Measurements from ENCODE around the gene CTIF. TPM values are rescaled to one million over a fixed set of nuclear protein-coding genes. Genes with fewer than 3 reads are reported as not detected.
A peak's percentile ranks its signal among the peaks of the same experiment; 100 is the strongest.

CTIF gene
- polyA plus RNA-seq, 1 experiment, result 40.2 TPM

- no peaks in the 10 kb centered on the region for H3K27me3 ChIP-seq (ENCODE audit: control insufficient read depth, insufficient read depth, low read length)
- no peak overlapping the region for H3K4me3 ChIP-seq (ENCODE audit: low read depth, low read length)
- DNase-seq (ENCODE audit: low read depth, low spot score), result no peak
- TF ChIP-seq, protein P1, sequence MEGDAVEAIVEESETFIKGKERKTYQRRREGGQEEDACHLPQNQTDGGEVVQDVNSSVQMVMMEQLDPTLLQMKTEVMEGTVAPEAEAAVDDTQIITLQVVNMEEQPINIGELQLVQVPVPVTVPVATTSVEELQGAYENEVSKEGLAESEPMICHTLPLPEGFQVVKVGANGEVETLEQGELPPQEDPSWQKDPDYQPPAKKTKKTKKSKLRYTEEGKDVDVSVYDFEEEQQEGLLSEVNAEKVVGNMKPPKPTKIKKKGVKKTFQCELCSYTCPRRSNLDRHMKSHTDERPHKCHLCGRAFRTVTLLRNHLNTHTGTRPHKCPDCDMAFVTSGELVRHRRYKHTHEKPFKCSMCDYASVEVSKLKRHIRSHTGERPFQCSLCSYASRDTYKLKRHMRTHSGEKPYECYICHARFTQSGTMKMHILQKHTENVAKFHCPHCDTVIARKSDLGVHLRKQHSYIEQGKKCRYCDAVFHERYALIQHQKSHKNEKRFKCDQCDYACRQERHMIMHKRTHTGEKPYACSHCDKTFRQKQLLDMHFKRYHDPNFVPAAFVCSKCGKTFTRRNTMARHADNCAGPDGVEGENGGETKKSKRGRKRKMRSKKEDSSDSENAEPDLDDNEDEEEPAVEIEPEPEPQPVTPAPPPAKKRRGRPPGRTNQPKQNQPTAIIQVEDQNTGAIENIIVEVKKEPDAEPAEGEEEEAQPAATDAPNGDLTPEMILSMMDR (IDR thresholded peaks at IDR 0.05; ENCODE audit: low read depth, low read length), result no peak
- POLR2A ChIA-PET, result no interaction called here
- CTCF ChIA-PET, result interaction anchor here (0.9 kb wide), 1 partner anchor 105 kb away, joined by 5 read pairs; no protein-coding TSS in a partner anchor
- no peaks in the 10 kb centered on the region; the same call in 1 of the 2 replicates for H3K9me3 ChIP-seq (ENCODE audit: control insufficient read depth, insufficient read depth, low read length)
- no peak overlapping the region for H3K27ac ChIP-seq (ENCODE audit: low read depth, low read length)
Observed at GRCh38 chr18:48581206-48581605, 42.4 kb downstream of the CTIF start.

GRCh38 chr18:48581941-48582340 lies 43.1 kb downstream of the CTIF start:
- TF ChIP-seq, protein P1 (IDR thresholded peaks at IDR 0.05; ENCODE audit: low read depth, low read length), result no peak
- H3K27ac ChIP-seq (ENCODE audit: low read depth, low read length), result no peak overlapping the region
- ChIA-PET CTCF (no interaction called here), POLR2A (no interaction called here)
- H3K9me3 ChIP-seq (ENCODE audit: control insufficient read depth, insufficient read depth, low read length), result no peaks in the 10 kb centered on the region
- no peak for DNase-seq (ENCODE audit: low read depth, low spot score)
- no peak overlapping the region for H3K4me3 ChIP-seq (ENCODE audit: low read depth, low read length)
- no peaks in the 10 kb centered on the region for H3K27me3 ChIP-seq (ENCODE audit: control insufficient read depth, insufficient read depth, low read length)

GRCh38 chr18:48582946-48583345 lies 44.1 kb downstream of the CTIF start:
- DNase-seq (ENCODE audit: low read depth, low spot score), result no peak

DNA sequence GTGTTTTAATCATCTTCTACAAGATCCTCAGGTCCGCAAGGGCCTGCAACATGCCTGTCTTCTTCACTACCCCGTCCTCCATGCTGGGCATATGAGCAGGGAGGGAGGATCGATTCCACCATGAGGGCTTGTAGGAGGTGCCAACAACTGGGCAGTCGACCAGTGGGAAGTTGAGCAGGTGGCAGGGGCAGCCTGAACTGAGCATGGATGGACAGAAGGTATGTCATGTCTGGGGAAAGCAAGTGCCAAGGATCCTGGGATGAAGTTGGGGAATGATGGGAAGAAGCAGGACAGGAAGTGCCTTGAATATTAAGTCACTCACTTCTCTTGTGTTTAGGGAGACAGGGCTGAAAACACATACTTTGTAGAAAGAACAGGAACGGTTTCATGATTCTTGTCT lies 44.7 kb downstream of the CTIF start:
- CTCF ChIA-PET, result no interaction called here
- Histone ChIP-seq H3K27me3 (ENCODE audit: control insufficient read depth, insufficient read depth, low read length) (no peaks in the 10 kb centered on the region), H3K9me3 (ENCODE audit: control insufficient read depth, insufficient read depth, low read length) (no peaks in the 10 kb centered on the region), H3K4me3 (ENCODE audit: low read depth, low read length) (no peak overlapping the region), H3K27ac (ENCODE audit: low read depth, low read length) (no peak overlapping the region)
- no peak for DNase-seq (ENCODE audit: low read depth, low spot score)
- POLR2A ChIA-PET, result no interaction called here
- TF ChIP-seq, protein P1 (IDR thresholded peaks at IDR 0.05; ENCODE audit: low read depth, low read length), result no peak

More at GRCh38 chr18:48582946-48583345, 44.1 kb downstream of the CTIF start:
- ChIA-PET CTCF (no interaction called here), POLR2A (no interaction called here)
- no peak overlapping the region for H3K27ac ChIP-seq (ENCODE audit: low read depth, low read length)
- TF ChIP-seq, protein P1 (IDR thresholded peaks at IDR 0.05; ENCODE audit: low read depth, low read length), result no peak
- H3K9me3 ChIP-seq (ENCODE audit: control insufficient read depth, insufficient read depth, low read length), result no peaks in the 10 kb centered on the region
- H3K27me3 ChIP-seq (ENCODE audit: control insufficient read depth, insufficient read depth, low read length), result no peaks in the 10 kb centered on the region
- no peak overlapping the region for H3K4me3 ChIP-seq (ENCODE audit: low read depth, low read length)

DNA sequence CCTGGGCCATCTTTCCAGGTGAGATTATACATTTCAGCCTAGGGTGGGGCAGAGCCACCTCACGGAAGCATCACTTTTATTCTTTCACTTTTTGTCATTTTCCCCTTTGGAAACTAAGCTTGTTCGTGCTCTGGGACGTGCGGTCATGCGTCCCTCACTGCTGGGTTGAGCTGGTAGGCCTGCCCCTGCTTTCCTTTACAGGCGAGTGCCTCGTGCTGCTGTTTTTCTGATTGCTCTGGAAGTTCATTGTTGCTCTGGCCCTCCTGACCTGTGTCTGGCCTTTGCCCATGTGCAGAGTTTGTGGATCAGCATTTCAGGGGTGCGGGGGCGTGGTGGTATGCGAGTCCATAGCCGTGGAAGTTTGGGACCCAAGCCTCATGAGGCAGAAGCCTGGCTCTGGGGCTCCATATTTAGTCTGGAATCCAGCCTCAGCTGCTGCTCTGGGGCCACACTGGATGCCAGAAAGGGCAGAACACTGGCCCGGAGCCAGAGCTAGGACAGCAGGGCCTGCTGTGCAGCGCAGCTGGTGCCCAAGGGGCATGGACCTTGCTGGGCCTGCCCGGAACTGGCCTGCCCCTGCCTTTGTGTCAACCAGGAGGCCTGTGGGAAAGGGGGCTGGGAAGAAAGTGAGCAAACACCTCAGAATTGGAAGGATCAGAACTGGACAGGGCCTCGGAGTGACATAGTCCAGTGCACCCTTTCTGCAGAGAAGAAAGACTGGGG lies 51.1 kb downstream of the CTIF start:
- Histone ChIP-seq H3K27ac (ENCODE audit: low read depth, low read length) (peak overlapping the region; percentile 39), H3K9me3 (ENCODE audit: control insufficient read depth, insufficient read depth, low read length) (peaks cover 3% of the 10 kb centered on the region; the same call in 1 of the 2 replicates), H3K4me3 (ENCODE audit: low read depth, low read length) (no peak overlapping the region), H3K27me3 (ENCODE audit: control insufficient read depth, insufficient read depth, low read length) (no peaks in the 10 kb centered on the region)
- TF ChIP-seq, protein P1 (IDR thresholded peaks at IDR 0.05; ENCODE audit: low read depth, low read length), result no peak
- CTCF ChIA-PET, result interaction anchor here (0.7 kb wide), 1 partner anchor 114 kb away, joined by 3 read pairs; no protein-coding TSS in a partner anchor
- no peak for DNase-seq (ENCODE audit: low read depth, low spot score)
- POLR2A ChIA-PET, result no interaction called here

Measured in AG04450 (cell line).